ENCODE measurements around the gene LRGUK.

DNA sequence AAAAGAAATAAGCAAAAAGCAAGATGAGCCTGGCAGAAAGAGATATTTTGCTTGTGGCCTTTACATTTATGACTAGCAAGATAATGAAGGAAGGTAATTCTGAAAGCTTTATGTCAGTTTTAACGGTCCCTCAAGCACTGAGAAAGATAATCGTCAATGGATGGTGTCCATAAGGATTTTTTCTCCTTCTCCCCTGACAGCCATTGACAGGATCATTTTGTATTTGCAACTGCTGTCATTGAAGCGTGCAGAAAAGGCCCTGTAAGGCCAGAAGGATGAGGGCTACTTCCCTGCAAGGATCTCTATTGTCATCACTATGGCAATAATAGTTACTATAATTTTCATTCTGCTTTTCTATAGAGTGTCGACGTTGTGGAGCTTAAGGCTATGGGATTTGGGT, 994 bp upstream of the LRGUK start:
- no peak for TF ChIP-seq POLR2A (IDR thresholded peaks at IDR 0.05)
- TF ChIP-seq, protein P1, sequence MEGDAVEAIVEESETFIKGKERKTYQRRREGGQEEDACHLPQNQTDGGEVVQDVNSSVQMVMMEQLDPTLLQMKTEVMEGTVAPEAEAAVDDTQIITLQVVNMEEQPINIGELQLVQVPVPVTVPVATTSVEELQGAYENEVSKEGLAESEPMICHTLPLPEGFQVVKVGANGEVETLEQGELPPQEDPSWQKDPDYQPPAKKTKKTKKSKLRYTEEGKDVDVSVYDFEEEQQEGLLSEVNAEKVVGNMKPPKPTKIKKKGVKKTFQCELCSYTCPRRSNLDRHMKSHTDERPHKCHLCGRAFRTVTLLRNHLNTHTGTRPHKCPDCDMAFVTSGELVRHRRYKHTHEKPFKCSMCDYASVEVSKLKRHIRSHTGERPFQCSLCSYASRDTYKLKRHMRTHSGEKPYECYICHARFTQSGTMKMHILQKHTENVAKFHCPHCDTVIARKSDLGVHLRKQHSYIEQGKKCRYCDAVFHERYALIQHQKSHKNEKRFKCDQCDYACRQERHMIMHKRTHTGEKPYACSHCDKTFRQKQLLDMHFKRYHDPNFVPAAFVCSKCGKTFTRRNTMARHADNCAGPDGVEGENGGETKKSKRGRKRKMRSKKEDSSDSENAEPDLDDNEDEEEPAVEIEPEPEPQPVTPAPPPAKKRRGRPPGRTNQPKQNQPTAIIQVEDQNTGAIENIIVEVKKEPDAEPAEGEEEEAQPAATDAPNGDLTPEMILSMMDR (IDR thresholded peaks at IDR 0.05), result no peak
